Suprapubic skin (tissue), 4 donors: ENCODE measurements around the gene ZNF646. TPM values are rescaled to one million over a fixed set of nuclear protein-coding genes. Genes with fewer than 3 reads are reported as not detected.

Source experiments
- DNase-seq, 2 donors: peaks; one replicate each; pipeline ENCODE4 v3.0.0-alpha.2; 2019; ENCODE audit warnings: low spot score in 2 of 2
- H3K27ac ChIP-seq: fragments of 200-600 bp; sonication (generic); one replicate; pipeline ENCODE4 v1.5.1; 2019
- H3K27me3 ChIP-seq: fragments of 200-600 bp; sonication (generic); one replicate; pipeline ENCODE4 v1.5.1; 2019
- H3K36me3 ChIP-seq: fragments of 200-600 bp; sonication (generic); one replicate; pipeline ENCODE4 v1.5.1; 2019
- H3K4me1 ChIP-seq: fragments of 200-600 bp; sonication (generic); one replicate; pipeline ENCODE4 v1.5.1; 2019
- H3K4me3 ChIP-seq: fragments of 200-600 bp; sonication (generic); one replicate; pipeline ENCODE4 v1.5.1; 2019; ENCODE audit warnings: mild to moderate bottlenecking
- H3K9me3 ChIP-seq: fragments of 200-600 bp; sonication (generic); one replicate; pipeline ENCODE4 v1.5.1; 2019
- CTCF ChIP-seq, 2 donors: fragments of 200-600 bp in 1 of 2; fragments of 450-650 bp in 1 of 2; sonication (generic) in 1 of 2; IDR thresholded peaks; one replicate each; pipeline ENCODE4 v1.5.1; 2016 to 2019; ENCODE audit warnings: antibody characterized with exemption in 2 of 2, mild to moderate bottlenecking in 1 of 2, moderate library complexity in 1 of 2
- EP300 ChIP-seq: sonication (generic); formaldehyde crosslinking; IDR thresholded peaks from one replicate; pipeline ENCODE4 v1.6.1; 2017; ENCODE audit warnings: antibody characterized with exemption
- POLR2A ChIP-seq, 2 donors: fragments of 450-650 bp; IDR thresholded peaks; one replicate each; pipeline ENCODE4 v1.6.1; 2017; ENCODE audit warnings: antibody characterized with exemption in 2 of 2, mild to moderate bottlenecking in 2 of 2, moderate library complexity in 2 of 2
- POLR2AphosphoS5 ChIP-seq, 3 donors: sonication (generic); formaldehyde crosslinking; IDR thresholded peaks; one replicate each; pipeline ENCODE4 v1.6.1; 2017; ENCODE audit warnings: antibody characterized with exemption in 3 of 3
- WGBS: methylation state at CpG from one replicate; pipeline ENCODE4 v1.1.5; 2018; 5-methylcytosine and 5-hydroxymethylcytosine counted together
- total RNA-seq, 4 donors: library from RNA; depleted of rRNA; stranded (reverse); fragments of >200 nt; gene quantifications; one replicate each; pipeline ENCODE4 v1.1.0, GENCODE V29; 2016

Gene ZNF646
- total RNA-seq, 4 donors from 2014 or later, result 19.2 to 31.7 (median 26.8) TPM

DNA sequence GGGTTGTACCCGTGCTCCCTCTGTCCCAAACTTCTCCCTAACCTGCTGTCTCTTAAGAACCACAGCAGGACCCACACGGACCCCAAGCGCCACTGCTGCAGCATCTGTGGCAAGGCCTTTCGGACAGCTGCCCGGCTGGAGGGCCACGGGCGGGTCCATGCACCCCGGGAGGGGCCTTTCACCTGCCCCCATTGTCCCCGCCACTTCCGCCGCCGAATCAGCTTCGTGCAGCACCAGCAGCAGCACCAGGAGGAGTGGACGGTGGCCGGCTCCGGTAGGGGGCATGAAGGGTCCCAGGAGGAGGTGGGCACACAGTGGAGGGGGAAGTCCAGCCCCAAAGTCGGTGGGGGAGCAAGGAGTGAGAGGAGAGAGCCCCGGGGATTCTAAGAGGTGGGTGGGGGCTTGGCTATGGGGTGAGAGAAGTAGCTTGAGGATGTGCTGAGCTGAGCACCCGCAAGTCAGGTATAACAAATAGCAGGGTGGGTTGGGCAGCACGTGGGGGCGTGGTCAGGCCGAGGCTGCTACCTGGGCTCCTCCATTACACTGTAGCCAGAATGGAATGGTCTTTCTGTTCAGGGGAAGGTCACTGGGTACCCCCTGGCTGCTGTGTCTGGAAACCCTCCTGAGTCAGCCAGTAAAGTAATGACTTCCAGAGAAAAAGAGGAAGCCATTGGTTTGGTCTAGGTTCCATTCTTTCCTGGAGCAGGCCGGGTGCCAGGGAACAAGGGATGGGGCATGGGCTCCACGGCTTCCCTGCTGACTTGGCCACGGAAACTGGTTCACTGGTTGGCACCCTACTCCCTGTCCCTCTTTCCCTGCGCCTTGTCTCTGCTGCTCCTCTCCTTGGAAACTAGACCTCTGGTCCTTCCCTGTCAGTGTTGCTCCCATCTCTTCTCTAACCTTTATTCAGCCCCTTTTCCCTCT lies 7.5 kb downstream of the ZNF646 start:
- Histone ChIP-seq H3K4me3 (no peak overlapping the region), H3K4me1 (peaks cover 28% of the 10 kb centered on the region), H3K9me3 (no peaks in the 10 kb centered on the region), H3K27me3 (no peaks in the 10 kb centered on the region), H3K36me3 (peaks cover 81% of the 10 kb centered on the region), H3K27ac (no peak overlapping the region)
- TF ChIP-seq POLR2A (IDR thresholded peaks at IDR 0.05), result no peak
- TF ChIP-seq EP300, result no peak
- TF ChIP-seq POLR2AphosphoS5 (IDR thresholded peaks at IDR 0.05), result no peak
- TF ChIP-seq CTCF (IDR thresholded peaks at IDR 0.05), result no peak
- no peak for DNase-seq
- WGBS, result 83% methylated on average over 25 of the region's 26 CpGs

- H3K27me3 ChIP-seq, result no peaks in the 10 kb centered on the region
- peaks cover 78% of the 10 kb centered on the region for H3K36me3 ChIP-seq
- no peaks in the 10 kb centered on the region for H3K9me3 ChIP-seq
- no peak overlapping the region for H3K27ac ChIP-seq
- 73% methylated on average over 11 of the region's 14 CpGs for WGBS
- TF ChIP-seq POLR2A (IDR thresholded peaks at IDR 0.05), result no peak
- TF ChIP-seq EP300, result no peak
- no peak for TF ChIP-seq POLR2AphosphoS5 (IDR thresholded peaks at IDR 0.05)
- no peak for TF ChIP-seq CTCF (IDR thresholded peaks at IDR 0.05)
- peaks cover 28% of the 10 kb centered on the region for H3K4me1 ChIP-seq
- H3K4me3 ChIP-seq, result no peak overlapping the region
- DNase-seq, result no peak
Observed at GRCh38 chr16:31082368-31083045, 8.3 kb downstream of the ZNF646 start.

DNA sequence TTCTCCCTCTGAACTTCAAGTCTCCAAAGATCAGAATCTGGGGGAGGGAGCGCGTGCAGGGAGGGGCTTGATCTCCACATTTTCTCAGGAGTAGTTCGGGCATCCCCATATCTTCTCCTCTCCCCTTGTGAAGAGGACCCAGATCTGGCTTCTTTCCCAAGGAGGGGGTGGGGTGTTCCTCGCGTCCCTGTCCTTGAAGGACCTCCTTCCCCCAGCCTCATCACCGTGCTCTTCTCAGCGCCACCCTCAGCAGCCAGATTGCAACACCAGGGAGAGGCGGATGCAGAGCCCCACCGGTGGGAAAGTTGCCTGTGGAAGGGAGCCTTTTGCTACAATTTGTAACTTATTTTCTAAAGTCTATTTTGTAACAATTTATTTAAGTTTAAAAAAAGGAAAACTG lies 8.9 kb downstream of the ZNF646 start:
- Histone ChIP-seq H3K27me3 (no peaks in the 10 kb centered on the region), H3K27ac (no peak overlapping the region), H3K4me3 (no peak overlapping the region), H3K36me3 (peaks cover 72% of the 10 kb centered on the region), H3K9me3 (no peaks in the 10 kb centered on the region), H3K4me1 (peaks cover 28% of the 10 kb centered on the region)
- TF ChIP-seq CTCF (IDR thresholded peaks at IDR 0.05), result no peak
- TF ChIP-seq POLR2AphosphoS5 (IDR thresholded peaks at IDR 0.05), result no peak
- no peak for TF ChIP-seq EP300
- no peak for TF ChIP-seq POLR2A (IDR thresholded peaks at IDR 0.05)
- WGBS, result 71% methylated on average over 9 of the region's 9 CpGs
- DNase-seq, result no peak

- H3K36me3 ChIP-seq, result peaks cover 67% of the 10 kb centered on the region
- H3K27ac ChIP-seq, result no peak overlapping the region
Observed at GRCh38 chr16:31083556-31083955, 9.3 kb downstream of the ZNF646 start.

More at GRCh38 chr16:31083556-31083955, 9.3 kb downstream of the ZNF646 start:
- Histone ChIP-seq H3K9me3 (no peaks in the 10 kb centered on the region), H3K27me3 (no peaks in the 10 kb centered on the region), H3K4me1 (peaks cover 28% of the 10 kb centered on the region), H3K4me3 (no peak overlapping the region)
- no peak for TF ChIP-seq POLR2A (IDR thresholded peaks at IDR 0.05)
- TF ChIP-seq EP300, result no peak
- TF ChIP-seq POLR2AphosphoS5 (IDR thresholded peaks at IDR 0.05), result no peak
- no peak for TF ChIP-seq CTCF (IDR thresholded peaks at IDR 0.05)
- WGBS, result 95% methylated on average over 2 of the region's 5 CpGs
- DNase-seq, result no peak
